ENCODE results near the gene ZNF514. TPM values are rescaled to one million over a fixed set of nuclear protein-coding genes. Genes with fewer than 3 reads are reported as not detected.
A peak's percentile ranks its signal among the peaks of the same experiment; 100 is the strongest.
"Not testable (repeated sequence)": the region's sequence is repeated elsewhere in the genome, so short reads cannot be mapped to it uniquely, and the experiment has no call there.

ZNF514 gene
- 3.3 and 8.2 TPM in 2 replicates for total RNA-seq (2014; rRNA removed; shearing (Covaris generic))

GRCh38 chr2:95159690-95160449, at the start of gene ZNF514:
Gene ZNF514, minus strand, starts transcription at chr2:95159848. Its CDS starts 6,595 bp downstream, at chr2:95153253.
- no peak for DNase-seq (ENCODE audit: low spot score)

GRCh38 chr2:95208106-95208505, 48.5 kb upstream of the ZNF514 start:
- DNase-seq (ENCODE audit: low spot score), result no peak

- no peak for DNase-seq (ENCODE audit: low spot score)
Measured at GRCh38 chr2:95207111-95207961, 47.7 kb upstream of the ZNF514 start, which contains the start of gene ZNF892. Gene ZNF892, plus strand, starts transcription at chr2:95207521. Its CDS starts 295 bp downstream, at chr2:95207816.

- no peak for DNase-seq (ENCODE audit: low spot score)
Measured at GRCh38 chr2:95206096-95206495, 46.4 kb upstream of the ZNF514 start.

- no peak for DNase-seq (ENCODE audit: low spot score)
Measured at GRCh38 chr2:95204396-95204795, 44.7 kb upstream of the ZNF514 start.

GRCh38 chr2:95203911-95204310, 44.3 kb upstream of the ZNF514 start:
- DNase-seq (ENCODE audit: low spot score), result no peak

- DNase-seq (ENCODE audit: low spot score), result not testable (repeated sequence)
Measured at GRCh38 chr2:95192956-95193355, 33.3 kb upstream of the ZNF514 start.

GRCh38 chr2:95185973-95186372, 26.3 kb upstream of the ZNF514 start:
- no peak for DNase-seq (ENCODE audit: low spot score)

- no peak for DNase-seq (ENCODE audit: low spot score)
Measured at GRCh38 chr2:95185197-95185596, 25.5 kb upstream of the ZNF514 start.

- no peak for DNase-seq (ENCODE audit: low spot score)
Measured at GRCh38 chr2:95181774-95182173, 22.1 kb upstream of the ZNF514 start.

GRCh38 chr2:95179451-95179850, 19.8 kb upstream of the ZNF514 start:
- DNase-seq (ENCODE audit: low spot score), result no peak

- DNase-seq (ENCODE audit: low spot score), result no peak
Measured at GRCh38 chr2:95174031-95174542, 14.4 kb upstream of the ZNF514 start.

- DNase-seq (ENCODE audit: low spot score), result no peak
Measured at GRCh38 chr2:95171902-95172301, 12.3 kb upstream of the ZNF514 start.

GRCh38 chr2:95166065-95166763, 6.6 kb upstream of the ZNF514 start:
- no peak for DNase-seq (ENCODE audit: low spot score)

GRCh38 chr2:95165371-95166064, 5.9 kb upstream of the ZNF514 start, which contains the start of gene ZNF2:
Gene ZNF2, plus strand, starts transcription at chr2:95165809. Its CDS starts 10,418 bp downstream, at chr2:95176227.
- peak; percentile 96 for DNase-seq (ENCODE audit: low spot score)

GRCh38 chr2:95165030-95165370, 5.4 kb upstream of the ZNF514 start:
- DNase-seq (ENCODE audit: low spot score), result no peak

- DNase-seq (ENCODE audit: low spot score), result no peak
Measured at GRCh38 chr2:95158891-95159619, 593 bp downstream of the ZNF514 start.

GRCh38 chr2:95158441-95158840, 1.2 kb downstream of the ZNF514 start:
- DNase-seq (ENCODE audit: low spot score), result no peak

- DNase-seq (ENCODE audit: low spot score), result no peak
Measured at GRCh38 chr2:95149397-95149984, 10.2 kb downstream of the ZNF514 start.

GRCh38 chr2:95143838-95144237, 15.8 kb downstream of the ZNF514 start:
- DNase-seq (ENCODE audit: low spot score), result no peak
